ENCODE measurements around the gene STXBP6. TPM values are rescaled to one million over a fixed set of nuclear protein-coding genes. Genes with fewer than 3 reads are reported as not detected.

The STXBP6 gene
- total RNA-seq, 1 donor from 2014 or later: 1.7 TPM

GRCh38 chr14:25039933-25040332, 10.0 kb downstream of the STXBP6 start:
- Mint-ChIP-seq H3K9me3 (ENCODE audit: low read depth) (peaks cover 7% of the 10 kb centered on the region), H3K4me3 (ENCODE audit: unreplicated experiment) (no peak overlapping the region)

GRCh38 chr14:25038044-25038668, 11.8 kb downstream of the STXBP6 start:
- no peak for DNase-seq (ENCODE audit: low spot score)
- Mint-ChIP-seq H3K27me3 (ENCODE audit: low read depth) (no peaks in the 10 kb centered on the region), H3K27ac (ENCODE audit: unreplicated experiment) (no peak overlapping the region), H3K9me3 (ENCODE audit: low read depth) (peaks cover 7% of the 10 kb centered on the region), H3K4me3 (ENCODE audit: unreplicated experiment) (no peak overlapping the region), H3K36me3 (ENCODE audit: low read depth) (peaks cover 1% of the 10 kb centered on the region), H3K4me1 (ENCODE audit: low read depth) (peaks cover 12% of the 10 kb centered on the region)
- no peak for TF ChIP-seq CTCF (IDR thresholded peaks at IDR 0.05)

More at GRCh38 chr14:25039933-25040332, 10.0 kb downstream of the STXBP6 start:
- peaks cover 1% of the 10 kb centered on the region for H3K36me3 Mint-ChIP-seq (ENCODE audit: low read depth)
- DNase-seq (ENCODE audit: low spot score): no peak
- TF ChIP-seq CTCF (IDR thresholded peaks at IDR 0.05): no peak
- peaks cover 14% of the 10 kb centered on the region for H3K4me1 Mint-ChIP-seq (ENCODE audit: low read depth)
- no peak overlapping the region for H3K27ac Mint-ChIP-seq (ENCODE audit: unreplicated experiment)
- H3K27me3 Mint-ChIP-seq (ENCODE audit: low read depth): peaks cover 3% of the 10 kb centered on the region

- TF ChIP-seq CTCF (IDR thresholded peaks at IDR 0.05): no peak
- Mint-ChIP-seq H3K4me1 (ENCODE audit: low read depth) (peaks cover 8% of the 10 kb centered on the region), H3K9me3 (ENCODE audit: low read depth) (peaks cover 7% of the 10 kb centered on the region), H3K27ac (ENCODE audit: unreplicated experiment) (no peak overlapping the region), H3K27me3 (ENCODE audit: low read depth) (no peaks in the 10 kb centered on the region), H3K36me3 (ENCODE audit: low read depth) (peaks cover 1% of the 10 kb centered on the region), H3K4me3 (ENCODE audit: unreplicated experiment) (no peak overlapping the region)
- DNase-seq (ENCODE audit: low spot score): no peak
These were observed 12.9 kb downstream of the STXBP6 start for GRCh38 chr14:25037032-25037431.

- Mint-ChIP-seq H3K9me3 (ENCODE audit: low read depth) (peaks cover 7% of the 10 kb centered on the region), H3K36me3 (ENCODE audit: low read depth) (peaks cover 1% of the 10 kb centered on the region), H3K4me3 (ENCODE audit: unreplicated experiment) (no peak overlapping the region), H3K27me3 (ENCODE audit: low read depth) (no peaks in the 10 kb centered on the region), H3K27ac (ENCODE audit: unreplicated experiment) (no peak overlapping the region), H3K4me1 (ENCODE audit: low read depth) (peaks cover 8% of the 10 kb centered on the region)
- DNase-seq (ENCODE audit: low spot score): no peak
- no peak for TF ChIP-seq CTCF (IDR thresholded peaks at IDR 0.05)
These were observed 14.9 kb downstream of the STXBP6 start for GRCh38 chr14:25034803-25035681.

- DNase-seq (ENCODE audit: low spot score): no peak
- Mint-ChIP-seq H3K36me3 (ENCODE audit: low read depth) (peaks cover 1% of the 10 kb centered on the region), H3K9me3 (ENCODE audit: low read depth) (peaks cover 6% of the 10 kb centered on the region)
These were observed 16.6 kb downstream of the STXBP6 start for GRCh38 chr14:25033358-25033757.

More at GRCh38 chr14:25033358-25033757, 16.6 kb downstream of the STXBP6 start:
- Mint-ChIP-seq H3K4me1 (ENCODE audit: low read depth) (peaks cover 4% of the 10 kb centered on the region), H3K27me3 (ENCODE audit: low read depth) (no peaks in the 10 kb centered on the region), H3K4me3 (ENCODE audit: unreplicated experiment) (no peak overlapping the region), H3K27ac (ENCODE audit: unreplicated experiment) (no peak overlapping the region)
- TF ChIP-seq CTCF (IDR thresholded peaks at IDR 0.05): no peak
